Measurements from ENCODE around the gene ATAD3B.
"Not testable (repeated sequence)": the region's sequence is repeated elsewhere in the genome, so short reads cannot be mapped to it uniquely, and the experiment has no call there.

Gene ATAD3B

GRCh38 chr1:1482856-1483255 lies 11.3 kb downstream of the ATAD3B start:
- DNase-seq: no peak

- DNase-seq: no peak
These were observed 12.1 kb downstream of the ATAD3B start for GRCh38 chr1:1483714-1484113.

DNA sequence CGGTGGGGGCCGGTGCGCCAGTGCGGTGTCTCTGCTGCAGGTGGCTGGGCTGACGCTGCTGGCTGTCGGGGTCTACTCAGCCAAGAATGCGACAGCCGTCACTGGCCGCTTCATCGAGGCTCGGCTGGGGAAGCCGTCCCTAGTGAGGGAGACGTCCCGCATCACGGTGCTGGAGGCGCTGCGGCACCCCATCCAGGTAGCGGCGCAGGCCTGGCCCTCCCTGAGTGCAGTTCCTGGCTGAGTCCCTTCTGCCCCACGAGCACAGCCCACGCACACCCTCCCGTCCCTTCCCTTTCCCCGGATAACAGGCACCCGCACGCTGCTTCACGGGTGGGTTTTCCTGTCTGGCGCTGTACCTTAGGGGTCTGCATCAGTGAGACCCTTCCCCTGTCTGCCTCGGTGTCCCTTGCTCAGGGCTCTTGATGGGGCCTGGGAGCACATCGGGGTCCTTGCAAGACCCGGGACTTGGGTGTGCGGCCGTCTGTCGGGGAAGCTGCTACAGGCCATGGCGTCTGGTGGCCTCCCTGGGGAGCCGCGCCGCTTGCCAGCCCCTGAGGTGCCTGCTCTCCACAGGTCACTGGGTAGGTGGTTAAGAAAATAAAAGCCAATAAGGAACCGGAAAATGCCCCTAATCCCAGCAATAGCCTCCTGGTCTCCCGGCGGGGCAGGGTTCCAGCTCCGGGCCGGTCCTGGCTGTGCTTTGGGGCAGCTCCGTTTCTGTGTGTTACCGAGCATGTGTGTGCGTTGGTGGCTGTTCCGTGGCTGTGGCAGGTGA lies 13.6 kb downstream of the ATAD3B start:
- DNase-seq: not testable (repeated sequence)

GRCh38 chr1:1485755-1486317 lies 14.3 kb downstream of the ATAD3B start:
- not testable (repeated sequence) for DNase-seq

GRCh38 chr1:1487701-1488100 lies 16.1 kb downstream of the ATAD3B start:
- DNase-seq: no peak

DNA sequence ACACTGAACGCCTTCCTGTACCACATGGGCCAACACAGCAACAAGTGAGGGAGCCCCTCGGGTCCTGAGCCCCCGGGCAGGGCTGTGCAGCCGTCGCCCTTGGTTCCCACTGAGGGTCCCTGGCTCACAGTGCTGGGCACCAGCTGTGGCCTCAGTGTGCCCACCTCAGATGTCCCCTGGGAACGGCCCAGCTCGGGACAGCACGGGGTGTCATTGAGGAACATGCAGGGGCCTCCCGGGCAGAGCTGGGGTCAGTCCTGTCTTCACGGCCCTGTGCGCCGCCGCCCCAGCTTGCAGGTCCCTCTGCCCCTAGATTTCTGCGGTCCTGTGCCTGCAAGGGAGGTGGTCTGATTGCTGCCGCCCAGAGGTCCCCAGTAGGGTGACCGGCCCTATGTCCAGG lies 17.7 kb downstream of the ATAD3B start:
- DNase-seq: no peak

DNA sequence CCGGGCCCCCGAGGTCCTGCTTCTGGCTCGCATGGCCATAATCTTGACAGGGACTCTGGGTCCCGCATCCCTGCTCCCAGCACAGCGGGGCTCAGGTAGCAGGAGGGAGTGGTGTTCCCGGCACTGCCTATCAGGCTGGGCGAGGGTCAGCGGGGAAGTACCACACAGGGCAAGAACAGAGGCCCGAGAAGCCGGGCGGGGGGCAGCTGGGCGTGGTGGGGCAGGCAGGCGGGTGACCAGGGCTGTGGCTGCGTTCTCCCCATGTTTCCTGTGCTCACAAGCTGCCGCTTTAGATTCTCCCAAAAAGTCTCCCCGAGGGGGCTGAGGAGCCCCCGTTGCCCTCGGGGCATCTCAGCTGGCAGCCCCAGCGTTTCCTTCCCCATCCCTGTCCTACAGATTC lies 18.3 kb downstream of the ATAD3B start:
- DNase-seq: no peak

- no peak for DNase-seq
These were observed 19.2 kb downstream of the ATAD3B start for GRCh38 chr1:1490633-1491230.

GRCh38 chr1:1491601-1492000 lies 20.0 kb downstream of the ATAD3B start:
- DNase-seq: no peak

GRCh38 chr1:1494311-1494710 lies 22.7 kb downstream of the ATAD3B start:
- not testable (repeated sequence) for DNase-seq

DNA sequence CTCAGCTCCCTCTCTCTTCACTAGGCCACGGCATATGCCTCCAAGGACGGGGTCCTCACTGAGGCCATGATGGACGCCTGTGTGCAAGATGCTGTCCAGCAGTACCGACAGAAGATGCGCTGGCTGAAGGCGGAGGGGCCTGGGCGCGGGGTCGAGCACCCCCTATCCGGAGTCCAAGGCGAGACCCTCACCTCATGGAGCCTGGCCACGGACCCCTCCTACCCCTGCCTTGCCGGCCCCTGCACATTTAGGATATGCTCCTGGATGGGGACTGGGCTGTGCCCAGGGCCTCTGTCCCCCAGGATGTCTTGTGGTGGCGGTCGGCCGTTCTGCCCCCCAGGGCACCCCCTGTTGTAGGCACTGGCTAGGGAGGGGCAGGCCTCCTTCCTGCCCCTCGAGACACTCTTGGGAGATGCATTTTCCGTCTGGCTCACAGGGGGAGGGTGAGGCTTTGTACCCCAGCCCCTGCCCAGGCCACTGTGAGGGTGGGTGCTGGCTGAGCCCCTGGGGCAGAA lies 24.0 kb downstream of the ATAD3B start:
- not testable (repeated sequence) for DNase-seq

DNA sequence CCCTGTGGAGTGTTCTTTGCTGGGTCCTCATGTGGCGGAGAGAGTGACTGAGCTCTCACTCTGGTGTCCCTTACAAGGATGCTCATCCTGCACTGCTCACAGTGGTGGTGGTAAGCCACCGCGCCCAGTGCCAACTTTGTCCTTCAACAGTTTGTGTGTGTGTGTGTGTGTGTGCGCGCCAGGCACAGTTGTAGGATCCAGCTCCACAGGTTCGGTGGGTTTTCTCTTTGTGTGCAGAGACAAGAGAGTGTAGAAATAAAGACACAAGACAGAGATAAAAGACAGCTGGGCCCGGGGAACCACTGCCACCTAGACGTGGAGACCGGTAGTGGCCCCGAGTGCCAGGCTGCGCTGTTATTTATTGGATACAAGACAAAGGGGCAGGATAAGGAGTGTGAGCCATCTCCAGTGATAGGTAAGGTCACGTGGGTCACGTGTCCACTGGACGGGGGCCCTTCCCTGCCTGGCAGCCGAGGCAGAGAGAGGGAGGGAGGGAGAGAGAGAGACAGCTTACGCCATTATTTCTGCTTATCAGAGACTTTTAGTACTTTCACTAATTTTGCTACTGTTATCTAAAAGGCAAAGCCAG lies 33.3 kb downstream of the ATAD3B start:
- peak; percentile 81 to 85 for DNase-seq

GRCh38 chr1:1505366-1505798 lies 33.8 kb downstream of the ATAD3B start:
- peak; percentile 48 to 64 for DNase-seq

DNA sequence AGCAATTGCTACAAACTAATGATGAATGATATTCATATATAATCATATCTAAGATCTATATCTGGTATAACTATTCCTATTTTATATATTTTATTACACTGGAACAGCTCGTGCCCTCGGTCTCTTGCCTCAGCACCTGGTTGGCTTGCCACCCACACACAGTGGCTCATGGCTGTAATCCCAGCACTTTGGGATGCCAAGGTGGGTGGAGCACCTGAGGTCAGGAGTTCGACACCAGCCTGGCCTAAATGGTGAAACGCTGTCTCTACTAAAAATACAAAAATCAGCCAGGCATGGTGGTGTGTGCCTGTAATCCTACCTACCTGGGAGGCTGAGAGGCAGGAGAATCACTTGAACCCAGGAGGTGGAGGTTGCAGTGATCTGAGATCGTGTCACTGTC lies 34.2 kb downstream of the ATAD3B start:
- not testable (repeated sequence) for DNase-seq

DNA sequence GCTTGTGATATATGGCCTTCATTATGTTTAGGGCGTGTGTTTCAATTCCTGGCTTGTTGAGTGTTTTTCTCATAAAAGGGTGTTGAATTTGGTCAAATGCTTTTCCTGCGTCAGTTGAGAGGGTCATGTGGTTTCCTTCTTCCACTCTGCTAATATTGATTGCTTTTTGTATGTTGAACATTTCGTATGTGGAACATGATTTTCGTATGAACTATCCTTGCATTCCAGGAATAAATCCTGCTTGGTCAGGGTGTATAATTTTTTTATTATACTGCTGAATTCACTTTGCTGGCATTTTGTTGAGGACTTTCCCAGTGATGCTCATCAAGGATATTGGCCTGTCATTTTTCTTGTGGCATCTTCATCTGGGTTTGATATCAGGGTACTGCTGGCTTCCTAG lies 35.7 kb downstream of the ATAD3B start:
- DNase-seq: no peak

DNA sequence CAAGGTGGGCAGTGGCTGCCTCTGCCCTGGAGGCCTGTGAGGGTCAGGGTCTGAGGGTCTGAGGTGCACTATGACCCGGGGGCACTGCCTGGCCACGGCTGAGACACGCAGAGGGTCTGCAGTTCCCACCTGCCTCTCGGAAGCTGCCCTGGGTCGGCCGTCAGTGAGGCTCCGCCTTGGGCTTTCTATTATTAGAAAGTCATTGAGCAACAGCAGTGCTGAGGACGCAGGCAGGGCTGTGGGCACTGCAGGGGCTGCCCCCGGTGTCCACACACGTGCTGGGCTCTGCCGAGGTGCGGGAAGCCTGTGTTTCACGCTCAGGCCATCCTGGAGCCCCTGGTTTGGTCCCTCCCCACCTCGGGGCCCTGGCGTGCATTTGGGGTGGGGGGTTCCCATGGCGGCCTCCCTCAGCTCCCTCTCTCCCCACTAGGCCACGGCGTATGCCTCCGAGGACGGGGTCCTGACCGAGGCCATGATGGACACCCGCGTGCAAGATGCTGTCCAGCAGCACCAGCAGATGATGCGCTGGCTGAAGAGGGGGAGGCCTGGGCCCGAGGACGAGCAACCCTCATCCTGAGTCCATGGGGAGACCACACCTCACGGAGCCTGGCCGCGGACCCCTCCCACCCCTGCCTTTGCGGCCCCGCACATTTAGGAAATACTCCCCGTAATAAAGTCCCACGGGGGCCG lies 37.4 kb downstream of the ATAD3B start:
- DNase-seq: not testable (repeated sequence)

DNA sequence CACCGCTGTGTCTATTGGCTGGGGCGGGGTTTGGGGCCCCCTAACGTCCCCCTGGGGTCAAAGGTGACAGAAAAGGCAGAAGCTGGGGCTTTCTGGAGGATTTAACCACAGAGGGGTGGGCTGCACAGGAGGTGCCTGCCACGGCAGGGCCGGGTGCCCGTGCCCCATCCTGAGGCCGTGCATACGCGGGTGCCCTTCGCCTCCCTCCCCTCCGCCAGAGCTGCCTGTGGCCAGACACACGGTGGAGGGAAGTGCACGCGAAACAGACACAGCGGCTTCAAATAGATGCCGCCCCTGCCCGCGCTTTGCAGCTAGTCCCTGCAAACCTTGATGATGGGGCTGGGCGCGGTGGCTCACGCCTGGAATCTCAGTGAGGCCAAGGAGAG lies 37.9 kb downstream of the ATAD3B start:
- DNase-seq: not testable (repeated sequence)

GRCh38 chr1:1510912-1511532 lies 39.5 kb downstream of the ATAD3B start:
- peak in 1 of 2 donors; percentile 8 for DNase-seq

DNA sequence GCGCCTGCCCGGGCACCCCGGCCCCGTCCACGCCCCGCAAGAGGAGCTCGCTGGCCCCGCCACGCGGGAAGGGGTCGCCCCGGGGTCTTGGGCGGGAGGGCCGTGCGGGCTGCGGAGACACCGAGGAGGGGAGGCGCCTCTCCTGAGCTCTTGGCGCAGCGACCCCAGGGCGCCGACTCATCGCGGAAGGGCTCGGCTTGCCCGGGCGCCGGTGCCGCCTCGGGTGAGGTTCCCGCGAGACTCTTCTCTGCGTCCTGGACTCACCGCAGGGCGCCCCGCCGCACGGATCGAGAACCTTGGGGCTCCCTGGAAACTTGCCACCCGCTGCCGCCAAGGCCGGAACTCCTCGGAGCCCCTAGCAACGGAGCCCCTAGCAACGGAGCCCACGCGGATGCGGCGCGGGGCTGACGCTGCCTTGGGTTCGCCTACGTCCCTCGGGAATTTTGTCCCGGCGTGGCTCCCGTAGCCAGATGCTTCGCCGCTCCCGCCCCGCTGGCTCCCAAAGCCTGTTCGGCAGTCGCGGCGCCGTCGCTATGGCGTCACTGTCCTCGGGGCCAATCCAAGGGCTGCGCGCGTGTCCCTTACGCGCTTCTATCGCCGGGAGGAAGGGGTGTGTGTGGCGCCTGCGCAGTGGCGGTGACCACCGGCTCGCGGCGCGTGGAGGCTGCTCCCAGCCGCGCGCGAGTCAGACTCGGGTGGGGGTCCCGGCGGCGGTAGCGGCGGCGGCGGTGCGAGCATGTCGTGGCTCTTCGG lies 40.1 kb downstream of the ATAD3B start, which contains the start of gene ATAD3A:
Gene ATAD3A, plus strand, starts transcription at position 630 of the 753 bp plus-strand sequence. Its CDS starts 107 bp downstream, at position 737.
- DNase-seq: peak; percentile 96 to 97

- DNase-seq: peak in 1 of 2 donors; percentile 26
These were observed 40.9 kb downstream of the ATAD3B start for GRCh38 chr1:1512425-1512824.

DNA sequence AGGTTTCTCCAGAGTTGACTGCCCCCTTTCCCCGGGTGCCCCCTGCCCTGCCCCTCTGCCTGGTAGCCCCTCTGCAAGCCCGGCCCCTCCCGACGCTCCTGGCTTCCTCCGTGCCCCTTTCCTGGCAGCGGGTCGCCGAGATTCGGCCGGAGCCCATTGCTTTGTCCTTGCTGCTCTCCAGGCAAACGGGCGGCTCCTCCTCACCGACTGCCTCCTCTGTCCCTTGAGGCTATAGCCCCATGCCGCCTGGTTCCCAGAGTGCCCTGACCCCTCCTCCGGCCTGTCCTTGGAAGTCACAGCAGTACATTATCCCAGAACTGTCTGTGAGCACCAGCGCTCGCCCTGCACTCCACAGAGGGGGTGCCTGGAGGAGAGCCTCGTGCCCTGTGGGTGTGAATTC lies 42.1 kb downstream of the ATAD3B start:
- DNase-seq: not testable (repeated sequence)

Measured in CD4-positive, alpha-beta T cell treated with Interleukin-4 for 1 hour (primary cell).